Lower lobe of right lung (tissue), 2 donors: Measurements from ENCODE around the gene SLC10A6. TPM values are rescaled to one million over a fixed set of nuclear protein-coding genes. Genes with fewer than 3 reads are reported as not detected.

Experiments
- ATAC-seq, 2 donors: fragments of 200-7000 bp; cut with Tn5 transposase; one replicate each; pipeline ENCODE4 v1.9.1; 2020 to 2022; ENCODE audit warnings: mild to moderate bottlenecking in 2 of 2, moderate library complexity in 2 of 2
- DNase-seq: peaks from one replicate; pipeline ENCODE4 v3.0.0-alpha.2; 2020
- H3K27ac ChIP-seq: fragments of 200-600 bp; one replicate; pipeline ENCODE4 v1.8.0; 2022
- H3K27me3 ChIP-seq: fragments of 200-600 bp; one replicate; pipeline ENCODE4 v1.8.0; 2022; ENCODE audit warnings: low read depth
- H3K36me3 ChIP-seq: fragments of 200-600 bp; one replicate; pipeline ENCODE4 v1.8.0; 2022; ENCODE audit warnings: mild to moderate bottlenecking
- H3K4me1 ChIP-seq: fragments of 200-600 bp; one replicate; pipeline ENCODE4 v1.8.0; 2022
- H3K4me3 ChIP-seq: fragments of 200-600 bp; one replicate; pipeline ENCODE4 v1.8.0; 2022; ENCODE audit warnings: mild to moderate bottlenecking
- H3K9me3 ChIP-seq: fragments of 200-600 bp; one replicate; pipeline ENCODE4 v1.8.0; 2022
- CTCF ChIP-seq: fragments of 200-600 bp; IDR thresholded peaks from one replicate; pipeline ENCODE4 v1.8.0; 2022; ENCODE audit warnings: antibody characterized with exemption, mild to moderate bottlenecking
- intact Hi-C: fragments of 100-400 bp; cut with DNase I; formaldehyde crosslinking; loops from one replicate; pipeline ENCODE4 v1.11.0; 2022
- total RNA-seq: library from RNA; stranded (reverse); fragmentation: NEBNext Ultra II Directional; extraction: Animal tissue kit (Norgen Biotek cat#: 25700); gene quantifications from one replicate; pipeline ENCODE4 v1.2.1, GENCODE V29; 2021
- donor health status: DM: no; HTN: yes; CAD: no; lungs with severe emphysema.

SLC10A6 gene
- total RNA-seq, 1 donor from 2014 or later = 0.97 TPM

- no peak for DNase-seq
- no peak overlapping the region for H3K4me3 ChIP-seq
- no peak for TF ChIP-seq CTCF
- H3K27ac ChIP-seq = no peak overlapping the region
- intact Hi-C loops = no loop called here
- H3K36me3 ChIP-seq = no peaks in the 10 kb centered on the region
- no peaks in the 10 kb centered on the region for H3K9me3 ChIP-seq
- H3K27me3 ChIP-seq = no peaks in the 10 kb centered on the region
- H3K4me1 ChIP-seq = no peaks in the 10 kb centered on the region
- ATAC-seq = no peak
These were observed 8.3 kb upstream of the SLC10A6 start for GRCh38 chr4:86857341-86858052.

GRCh38 chr4:86856896-86857295 lies 7.7 kb upstream of the SLC10A6 start:
- TF ChIP-seq CTCF = no peak
- no peak for DNase-seq
- Histone ChIP-seq H3K36me3 (no peaks in the 10 kb centered on the region), H3K27me3 (no peaks in the 10 kb centered on the region), H3K27ac (no peak overlapping the region), H3K9me3 (no peaks in the 10 kb centered on the region), H3K4me3 (no peak overlapping the region), H3K4me1 (no peaks in the 10 kb centered on the region)
- intact Hi-C loops = no loop called here
- ATAC-seq = no peak

- Histone ChIP-seq H3K4me1 (no peaks in the 10 kb centered on the region), H3K36me3 (no peaks in the 10 kb centered on the region), H3K27ac (no peak overlapping the region), H3K9me3 (no peaks in the 10 kb centered on the region), H3K4me3 (no peak overlapping the region), H3K27me3 (no peaks in the 10 kb centered on the region)
- TF ChIP-seq CTCF = no peak
- ATAC-seq (no peak), DNase-seq (no peak)
- intact Hi-C loops = no loop called here
These were observed 6.4 kb upstream of the SLC10A6 start for GRCh38 chr4:86855572-86855971.

GRCh38 chr4:86853209-86853608 lies 4.0 kb upstream of the SLC10A6 start:
- no peaks in the 10 kb centered on the region for H3K36me3 ChIP-seq
- no peak for DNase-seq
- no peaks in the 10 kb centered on the region for H3K4me1 ChIP-seq
- no peak overlapping the region for H3K4me3 ChIP-seq
- TF ChIP-seq CTCF = no peak
- intact Hi-C loops = no loop called here
- H3K27ac ChIP-seq = no peak overlapping the region
- ATAC-seq = no peak
- H3K27me3 ChIP-seq = no peaks in the 10 kb centered on the region
- H3K9me3 ChIP-seq = no peaks in the 10 kb centered on the region

- no peak for ATAC-seq
- Histone ChIP-seq H3K36me3 (no peaks in the 10 kb centered on the region), H3K27me3 (no peaks in the 10 kb centered on the region), H3K27ac (no peak overlapping the region), H3K4me1 (no peaks in the 10 kb centered on the region), H3K9me3 (no peaks in the 10 kb centered on the region), H3K4me3 (no peak overlapping the region)
- intact Hi-C loops = no loop called here
- no peak for TF ChIP-seq CTCF
- DNase-seq = no peak
These were observed 1.0 kb downstream of the SLC10A6 start for GRCh38 chr4:86848136-86848535.
